Measurements from ENCODE around the gene SNAPC2.

Gene SNAPC2

DNA sequence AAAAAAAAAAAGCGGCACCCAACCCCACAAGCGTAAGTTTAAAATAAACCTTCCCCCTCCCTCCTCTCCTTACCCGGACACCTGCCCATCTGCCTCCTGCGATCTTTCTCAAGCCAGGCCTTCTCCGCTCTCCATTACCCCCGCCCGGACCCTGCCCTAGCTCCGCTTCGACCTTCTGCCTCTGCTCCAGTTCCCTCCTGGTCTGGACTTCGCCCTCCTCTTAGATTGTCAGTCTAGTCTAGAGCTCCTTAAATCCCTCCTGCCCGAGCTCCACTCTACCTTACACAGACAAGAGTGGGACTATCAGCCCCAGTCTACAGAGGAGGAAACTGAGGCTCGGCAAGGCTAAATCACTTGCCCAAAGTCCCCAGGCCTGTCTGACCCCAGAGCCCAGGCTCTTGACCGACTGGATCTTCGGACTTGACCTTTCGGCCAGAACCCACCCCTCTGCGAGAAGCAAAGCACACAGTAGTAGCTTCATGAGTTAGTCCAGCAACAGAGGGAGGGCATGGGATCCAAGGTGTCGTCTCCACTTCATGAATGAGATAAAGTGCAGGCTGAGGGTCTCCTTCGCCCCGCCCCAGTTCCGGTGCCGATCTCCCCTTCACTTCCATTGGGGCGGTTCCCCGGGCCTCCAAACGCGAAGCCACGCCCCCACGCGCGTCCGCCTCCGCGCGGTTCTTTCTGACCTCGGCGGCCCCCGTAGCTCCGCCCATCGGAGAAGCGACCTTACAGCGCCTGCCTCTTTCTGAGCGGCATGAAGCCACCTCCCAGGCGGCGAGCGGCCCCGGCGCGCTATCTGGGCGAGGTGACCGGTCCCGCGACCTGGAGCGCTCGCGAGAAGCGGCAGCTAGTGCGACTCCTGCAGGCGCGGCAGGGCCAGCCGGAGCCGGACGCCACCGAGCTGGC is at the start of gene SNAPC2:
TSS of gene SNAPC2 (plus strand) at position 729 of the 909 bp plus-strand sequence. CDS start at position 758, 29 bp downstream.
- DNase-seq (ENCODE audit: low read depth in 4 of 4, low spot score in 1 of 4) = peak; percentile 87 to 96 (median 91)

DNA sequence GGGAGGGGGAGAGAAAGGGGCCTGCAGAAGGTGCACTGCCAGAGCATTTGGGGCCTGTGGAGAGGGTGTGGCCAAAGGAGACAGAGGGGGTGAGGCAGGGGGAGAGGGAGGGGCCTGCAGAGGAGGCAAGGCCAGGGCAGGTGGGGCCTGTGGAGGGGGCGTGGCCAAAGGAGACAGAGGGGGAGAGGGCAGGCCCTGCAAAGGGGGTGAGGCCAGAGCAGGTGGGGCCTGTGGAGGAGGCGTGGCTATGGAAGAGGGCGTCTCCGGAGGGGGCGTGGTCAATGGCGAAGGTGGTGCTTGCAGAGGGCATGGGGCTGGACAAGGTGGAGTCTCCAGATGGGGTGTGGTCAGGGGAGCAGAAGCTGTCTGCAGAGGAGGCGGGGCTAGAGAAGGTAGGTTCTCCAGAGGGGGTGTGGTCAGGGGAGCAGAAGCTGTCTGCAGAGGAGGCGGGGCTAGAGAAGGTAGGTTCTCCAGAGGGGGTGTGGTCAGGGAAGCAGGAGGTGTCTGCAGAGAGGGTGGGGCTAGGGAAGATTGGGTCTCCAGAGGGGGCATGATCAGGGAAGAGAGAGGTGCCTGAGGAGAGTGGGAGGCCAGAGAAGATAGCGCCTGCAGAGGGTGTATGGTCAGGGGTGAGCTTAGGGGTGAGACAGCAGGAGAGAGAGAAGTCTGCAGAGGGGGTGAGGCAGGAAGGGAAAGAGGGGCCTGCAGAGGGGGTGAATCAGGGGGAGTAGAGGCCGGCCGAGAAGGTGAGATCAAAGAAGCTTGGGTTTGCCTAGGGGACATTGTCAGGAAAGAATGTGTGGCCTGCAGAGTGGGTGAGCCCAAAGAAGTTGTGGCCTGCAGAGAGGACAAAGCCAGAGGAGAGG is 49.3 kb upstream of the SNAPC2 start:
- peak in 1 of 4 experiments; percentile 46 for DNase-seq (ENCODE audit: low read depth in 4 of 4, low spot score in 1 of 4)

DNA sequence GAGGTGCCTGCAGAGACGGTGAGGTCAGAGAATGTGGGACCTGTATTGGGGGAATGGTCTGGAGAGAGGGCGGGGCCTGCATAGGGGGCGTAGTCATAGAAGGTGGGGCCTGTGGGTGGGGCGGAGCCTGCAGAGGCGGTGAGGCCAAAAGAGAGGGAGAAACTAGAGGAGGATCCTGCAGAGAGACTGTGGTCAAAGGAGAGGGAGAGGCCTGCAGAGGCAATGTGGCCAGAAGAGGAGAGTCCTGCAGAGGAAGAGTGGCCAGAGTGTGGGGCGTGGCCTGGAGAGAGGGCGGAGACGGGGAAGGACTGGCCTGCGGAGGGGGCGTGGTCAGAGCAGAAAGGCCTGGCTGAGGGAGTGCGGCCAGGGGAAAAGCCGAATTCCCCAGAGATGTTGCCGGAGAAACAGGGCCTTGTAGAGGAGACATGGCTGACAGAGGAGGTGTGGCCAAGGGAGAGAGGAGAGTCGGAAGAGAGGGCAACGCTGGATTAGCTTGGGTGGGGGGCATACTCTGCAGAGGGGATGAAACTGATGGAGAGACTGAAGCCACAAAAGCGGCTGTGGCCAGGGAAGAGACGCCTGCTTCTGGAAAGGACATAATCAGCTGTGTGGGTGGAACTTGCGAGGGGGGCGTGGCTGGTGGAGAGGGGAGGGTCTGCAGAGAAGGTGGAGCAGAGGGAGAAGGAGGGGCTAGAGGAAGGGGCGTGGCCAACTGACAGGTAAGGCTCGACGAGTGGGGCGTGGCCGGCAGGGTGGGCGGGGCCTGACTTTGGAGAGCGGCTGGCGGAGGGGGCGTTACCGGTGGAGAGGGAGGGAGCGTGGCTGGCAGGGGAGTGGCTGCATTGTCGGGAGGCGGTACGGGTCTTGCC is 48.5 kb upstream of the SNAPC2 start:
- DNase-seq (ENCODE audit: low read depth in 4 of 4, low spot score in 1 of 4) = peak; percentile 53 to 79 (median 64)

- no peak for DNase-seq (ENCODE audit: low read depth in 4 of 4, low spot score in 1 of 4)
Measured at GRCh38 chr19:7872306-7873204, 47.6 kb upstream of the SNAPC2 start.

- no peak for DNase-seq (ENCODE audit: low read depth in 4 of 4, low spot score in 1 of 4)
Measured at GRCh38 chr19:7873304-7874075, 46.6 kb upstream of the SNAPC2 start.

- no peak for DNase-seq (ENCODE audit: low read depth in 4 of 4, low spot score in 1 of 4)
Measured at GRCh38 chr19:7874076-7874896, 45.9 kb upstream of the SNAPC2 start, which contains the start of gene PRR36. Gene PRR36 (minus strand): TSS chr19:7874390. CDS start chr19:7873689, 701 bp downstream.

- DNase-seq (ENCODE audit: low read depth in 4 of 4, low spot score in 1 of 4) = no peak
Measured at GRCh38 chr19:7874897-7875273, 45.3 kb upstream of the SNAPC2 start.

DNA sequence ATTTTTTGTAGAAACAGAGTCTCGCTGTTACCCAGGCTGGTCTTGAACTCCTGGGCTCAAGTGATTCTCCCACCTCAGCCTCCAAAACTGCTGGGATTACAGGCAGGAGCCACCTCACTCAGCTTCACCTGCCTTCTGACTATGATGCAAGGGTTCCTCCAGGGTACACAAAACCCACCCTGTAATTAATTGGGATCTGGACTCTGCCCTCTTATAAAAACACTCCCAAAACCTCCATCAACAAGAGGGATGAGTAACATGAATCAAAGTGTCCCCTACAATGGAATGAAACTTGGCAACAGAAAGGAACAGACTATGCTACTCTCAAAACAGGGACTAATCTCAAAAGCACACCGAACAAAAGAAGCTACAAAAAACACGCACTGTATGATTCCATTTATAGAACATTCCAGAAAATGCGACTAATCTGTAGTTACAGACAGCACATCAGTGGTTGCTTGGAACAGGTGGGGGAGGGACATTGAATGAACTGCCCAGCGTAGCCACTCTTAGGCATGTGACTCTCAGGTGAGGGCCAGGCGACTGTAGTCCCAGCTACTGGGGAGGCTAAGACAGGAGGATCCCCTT is 42.8 kb upstream of the SNAPC2 start:
- DNase-seq (ENCODE audit: low read depth in 4 of 4, low spot score in 1 of 4) = no peak

GRCh38 chr19:7879111-7879807 is 40.9 kb upstream of the SNAPC2 start:
- DNase-seq (ENCODE audit: low read depth in 4 of 4, low spot score in 1 of 4) = no peak

DNA sequence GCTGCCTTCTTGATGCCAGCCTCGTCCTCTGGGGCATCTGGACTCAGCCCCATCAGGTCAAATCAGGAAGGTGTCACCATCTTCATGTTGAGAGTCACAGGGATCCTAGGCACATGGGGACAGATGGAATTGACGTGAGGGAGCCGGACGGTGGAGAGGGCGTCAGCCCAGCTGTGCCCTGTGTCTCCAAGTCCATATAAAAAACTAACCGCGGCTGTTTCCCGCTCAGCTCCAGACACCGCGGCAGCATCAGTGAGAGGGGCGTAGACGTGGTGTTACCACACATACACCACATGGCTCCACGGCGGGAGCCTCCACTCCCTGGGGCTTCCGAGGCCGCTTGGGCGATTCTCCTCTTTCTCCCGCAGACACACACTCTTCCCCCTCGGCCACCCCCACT is 40.3 kb upstream of the SNAPC2 start:
- no peak for DNase-seq (ENCODE audit: low read depth in 4 of 4, low spot score in 1 of 4)

- no peak for DNase-seq (ENCODE audit: low read depth in 4 of 4, low spot score in 1 of 4)
Measured at GRCh38 chr19:7881910-7882309, 38.2 kb upstream of the SNAPC2 start.

- DNase-seq (ENCODE audit: low read depth in 4 of 4, low spot score in 1 of 4) = no peak
Measured at GRCh38 chr19:7883105-7883504, 37.0 kb upstream of the SNAPC2 start.

GRCh38 chr19:7883796-7884570 is 36.2 kb upstream of the SNAPC2 start:
- no peak for DNase-seq (ENCODE audit: low read depth in 4 of 4, low spot score in 1 of 4)

DNA sequence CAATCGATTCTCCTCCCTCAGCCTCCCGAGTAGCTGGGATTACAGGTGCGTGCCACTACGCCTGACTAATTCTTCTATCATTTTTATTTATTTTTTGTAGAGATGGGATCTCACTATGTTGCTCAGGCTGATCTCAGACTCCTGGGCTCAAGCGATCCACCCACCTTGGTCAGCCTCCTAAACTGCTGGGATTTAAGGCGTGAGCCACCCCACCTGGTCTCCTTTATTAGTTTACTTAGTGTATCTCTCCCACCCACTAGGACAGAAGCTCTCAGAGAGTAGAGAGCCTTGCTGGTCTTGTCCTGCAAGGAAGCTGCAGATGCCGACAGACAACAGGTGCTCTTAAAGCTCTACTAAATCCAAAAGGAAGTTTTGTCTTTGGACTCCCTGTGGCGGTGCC is 34.3 kb upstream of the SNAPC2 start:
- no peak for DNase-seq (ENCODE audit: low read depth in 4 of 4, low spot score in 1 of 4)

DNA sequence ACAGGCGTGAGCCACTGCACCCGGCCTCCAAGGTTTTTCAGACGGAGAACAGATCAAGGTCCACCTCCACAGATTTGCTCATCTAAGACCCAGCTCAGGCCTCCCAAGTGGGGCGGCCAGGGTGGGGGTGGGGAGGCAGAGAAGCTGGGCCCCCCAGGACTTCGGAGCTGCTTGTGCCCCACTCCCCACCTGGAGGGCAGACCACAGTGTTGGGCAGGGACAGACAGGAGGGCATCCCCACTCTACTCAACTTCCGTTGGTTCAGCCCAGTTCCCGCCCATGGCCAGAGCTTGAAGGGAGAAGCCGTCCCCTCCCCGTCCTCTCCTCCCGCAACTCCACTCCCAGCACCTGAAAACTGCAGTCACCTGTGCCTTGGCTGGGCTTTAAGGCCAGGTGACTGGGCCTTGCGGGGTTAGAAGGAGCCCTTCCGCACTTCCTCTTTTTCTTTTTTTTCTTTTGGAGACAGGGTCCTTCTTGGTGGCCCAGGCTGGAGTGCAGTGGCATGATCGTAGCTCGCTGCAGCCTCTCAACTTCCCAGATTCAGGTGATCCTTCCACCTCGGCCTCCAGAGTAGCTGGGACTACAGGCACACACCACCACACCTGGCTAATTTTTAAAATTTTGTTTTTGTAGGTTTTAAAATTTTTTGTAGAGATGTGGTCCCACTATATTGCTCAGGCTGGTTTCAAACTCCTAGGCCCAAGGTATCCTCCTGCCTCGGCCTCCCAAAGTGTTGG is 32.6 kb upstream of the SNAPC2 start:
- no peak for DNase-seq (ENCODE audit: low read depth in 4 of 4, low spot score in 1 of 4)
